ENCODE data around the gene MAP2K6.

MAP2K6 gene

GRCh38 chr17:69414408-69415274 lies at the start of gene MAP2K6:
Gene MAP2K6, plus strand, starts transcription at chr17:69414697. Its CDS starts 288 bp downstream, at chr17:69414985.
- DNase-seq (ENCODE audit: low spot score), result peak; percentile 81

- DNase-seq (ENCODE audit: low spot score), result no peak
These were observed 47.2 kb upstream of the MAP2K6 start for GRCh38 chr17:69367298-69367697.

- no peak for DNase-seq (ENCODE audit: low spot score)
These were observed 41.4 kb upstream of the MAP2K6 start for GRCh38 chr17:69373069-69373468.

- DNase-seq (ENCODE audit: low spot score), result no peak
These were observed 39.3 kb upstream of the MAP2K6 start for GRCh38 chr17:69375229-69375628.

- no peak for DNase-seq (ENCODE audit: low spot score)
These were observed 25.6 kb upstream of the MAP2K6 start for GRCh38 chr17:69388822-69389442.

- no peak for DNase-seq (ENCODE audit: low spot score)
These were observed 23.5 kb upstream of the MAP2K6 start for GRCh38 chr17:69390795-69391501.

- no peak for DNase-seq (ENCODE audit: low spot score)
These were observed 13.2 kb upstream of the MAP2K6 start for GRCh38 chr17:69401251-69401650.

- no peak for DNase-seq (ENCODE audit: low spot score)
These were observed 12.4 kb upstream of the MAP2K6 start for GRCh38 chr17:69402052-69402451.

- DNase-seq (ENCODE audit: low spot score), result no peak
These were observed 10.1 kb upstream of the MAP2K6 start for GRCh38 chr17:69404399-69404798.

- no peak for DNase-seq (ENCODE audit: low spot score)
These were observed 9.4 kb upstream of the MAP2K6 start for GRCh38 chr17:69405096-69405495.

- no peak for DNase-seq (ENCODE audit: low spot score)
These were observed 7.6 kb upstream of the MAP2K6 start for GRCh38 chr17:69406941-69407340.

GRCh38 chr17:69407759-69408158 lies 6.7 kb upstream of the MAP2K6 start:
- DNase-seq (ENCODE audit: low spot score), result no peak

- DNase-seq (ENCODE audit: low spot score), result no peak
These were observed 3.8 kb upstream of the MAP2K6 start for GRCh38 chr17:69410671-69411070.

- DNase-seq (ENCODE audit: low spot score), result no peak
These were observed 2.7 kb upstream of the MAP2K6 start for GRCh38 chr17:69411766-69412165.

GRCh38 chr17:69412251-69412671 lies 2.2 kb upstream of the MAP2K6 start:
- no peak for DNase-seq (ENCODE audit: low spot score)

- no peak for DNase-seq (ENCODE audit: low spot score)
These were observed 934 bp downstream of the MAP2K6 start for GRCh38 chr17:69415431-69415830.

- no peak for DNase-seq (ENCODE audit: low spot score)
These were observed 3.3 kb downstream of the MAP2K6 start for GRCh38 chr17:69417545-69418483.

- DNase-seq (ENCODE audit: low spot score), result no peak
These were observed 4.0 kb downstream of the MAP2K6 start for GRCh38 chr17:69418535-69418934.

GRCh38 chr17:69423450-69423849 lies 9.0 kb downstream of the MAP2K6 start:
- no peak for DNase-seq (ENCODE audit: low spot score)

- DNase-seq (ENCODE audit: low spot score), result no peak
These were observed 10.0 kb downstream of the MAP2K6 start for GRCh38 chr17:69424287-69425041.

GRCh38 chr17:69425978-69426377 lies 11.5 kb downstream of the MAP2K6 start:
- DNase-seq (ENCODE audit: low spot score), result no peak

Measured in CD4-positive, alpha-beta T cell treated with Interleukin-15 for 4 hours (primary cell).